Neural cell (in vitro differentiated cells): ENCODE data around the gene DIS3L2. TPM values are rescaled to one million over a fixed set of nuclear protein-coding genes. Genes with fewer than 3 reads are reported as not detected.

Source experiments
- H2AFZ ChIP-seq: fragments of 200-600, 300-800 bp; sonication (generic), shearing (Covaris generic); 2 replicates; pipeline ENCODE4 v1.6.0; 2014; ENCODE audit warnings: low read depth, mild to moderate bottlenecking, antibody characterized with exemption, low read length, moderate library complexity
- H3F3A ChIP-seq: fragments of 200-600 bp; shearing (Covaris generic); 2 replicates; pipeline ENCODE4 v1.6.1; 2016; ENCODE audit warnings: mild to moderate bottlenecking, moderate library complexity, mixed read lengths, antibody characterized with exemption, low read length; ENCODE audit not compliant: insufficient read depth, poor library complexity, severe bottlenecking
- H3K27ac ChIP-seq: fragments of 200-600, 300-800 bp; sonication (generic), shearing (Covaris generic); 2 replicates; pipeline ENCODE4 v1.5.1; 2014; ENCODE audit warnings: mild to moderate bottlenecking, low read length, moderate library complexity
- H3K27me3 ChIP-seq: fragments of 300-800, 200-600 bp; sonication (generic), shearing (Covaris generic); 2 replicates; pipeline ENCODE4 v1.6.0; 2014; ENCODE audit warnings: mild to moderate bottlenecking, low read depth, low read length, moderate library complexity; ENCODE audit not compliant: insufficient read depth
- H3K36me3 ChIP-seq: fragments of 300-800, 200-600 bp; sonication (generic), shearing (Covaris generic); 2 replicates; pipeline ENCODE4 v1.5.1; 2014; ENCODE audit warnings: mild to moderate bottlenecking, antibody characterized with exemption, low read length, moderate library complexity; ENCODE audit not compliant: insufficient read depth
- H3K4me2 ChIP-seq: fragments of 300-800, 200-600 bp; sonication (generic), shearing (Covaris generic); 2 replicates; pipeline ENCODE4 v1.6.0; 2014; ENCODE audit warnings: mild to moderate bottlenecking, low read length
- H3K4me3 ChIP-seq: fragments of 300-800, 200-600 bp; sonication (generic), shearing (Covaris generic); 2 replicates; pipeline ENCODE4 v1.5.1; 2014; ENCODE audit warnings: mild to moderate bottlenecking, low read length, moderate library complexity
- H3K79me2 ChIP-seq: fragments of 200-600 bp; shearing (Covaris generic); replicated peaks from 2 replicates; pipeline ENCODE4 v1.6.0; 2014; ENCODE audit warnings: mild to moderate bottlenecking, low read length, moderate library complexity; ENCODE audit not compliant: insufficient read depth
- H3K9ac ChIP-seq: fragments of 300-800, 200-600 bp; sonication (generic), shearing (Covaris generic); 2 replicates; pipeline ENCODE4 v1.6.1; 2016; ENCODE audit warnings: mild to moderate bottlenecking, low read length, mixed read lengths
- H3K9me2 ChIP-seq: fragments of 200-600 bp; shearing (Covaris generic); 2 replicates; pipeline ENCODE4 v1.6.1; 2016; ENCODE audit warnings: mild to moderate bottlenecking, low read length, mixed read lengths; ENCODE audit not compliant: insufficient read depth
- H3K9me3 ChIP-seq: fragments of 200-600, 300-800 bp; sonication (generic), shearing (Covaris generic); 2 replicates; pipeline ENCODE4 v1.6.1; 2016; ENCODE audit warnings: mild to moderate bottlenecking, mixed run types, low read length, moderate library complexity, mixed read lengths
- H4K20me1 ChIP-seq: fragments of 200-600 bp; shearing (Covaris generic); 2 replicates; pipeline ENCODE4 v1.6.1; 2016; ENCODE audit warnings: mild to moderate bottlenecking, mixed run types; ENCODE audit not compliant: insufficient read depth
- CTCF ChIP-seq: fragments of 450-650 bp; IDR thresholded peaks from 2 replicates; pipeline ENCODE4 v1.5.1; 2014; ENCODE audit warnings: antibody characterized with exemption, mild to moderate bottlenecking, moderate library complexity; ENCODE audit not compliant: poor library complexity, severe bottlenecking
- EP300 ChIP-seq: fragments of 450-650 bp; conservative IDR thresholded peaks from 2 replicates; pipeline ENCODE4 v1.6.1; 2014; ENCODE audit warnings: antibody characterized with exemption, mild to moderate bottlenecking, moderate library complexity; ENCODE audit not compliant: poor library complexity, severe bottlenecking
- EZH2 ChIP-seq: fragments of 200-600, 300-800 bp; shearing (Covaris generic), sonication (generic); IDR thresholded peaks from 2 replicates; pipeline ENCODE4 v1.6.1; 2014; ENCODE audit warnings: antibody characterized with exemption, low read length, borderline replicate concordance, mild to moderate bottlenecking; ENCODE audit not compliant: insufficient read depth, poor library complexity, severe bottlenecking
- MXI1 ChIP-seq: fragments of 450-650 bp; conservative IDR thresholded peaks from 2 replicates; pipeline ENCODE4 v1.6.1; 2014; ENCODE audit warnings: antibody characterized with exemption, mild to moderate bottlenecking; ENCODE audit not compliant: poor library complexity, severe bottlenecking
- POLR2AphosphoS5 ChIP-seq: IDR thresholded peaks from 2 replicates; pipeline ENCODE4 v1.6.1; 2012
- RAD21 ChIP-seq: fragments of 450-650 bp; conservative IDR thresholded peaks from 2 replicates; pipeline ENCODE4 v1.6.1; 2014; ENCODE audit warnings: antibody characterized with exemption, mild to moderate bottlenecking, moderate library complexity
- REST ChIP-seq: IDR thresholded peaks from 2 replicates; pipeline ENCODE4 v1.6.1; 2012; ENCODE audit warnings: borderline replicate concordance
- SMC3 ChIP-seq: fragments of 450-650 bp; conservative IDR thresholded peaks from 2 replicates; pipeline ENCODE4 v1.6.1; 2014; ENCODE audit warnings: antibody characterized with exemption, mild to moderate bottlenecking, moderate library complexity; ENCODE audit not compliant: poor library complexity
- TAF1 ChIP-seq: IDR thresholded peaks from 2 replicates; pipeline ENCODE4 v1.6.1; 2012; ENCODE audit warnings: low read depth
- polyA plus RNA-seq: library from polyadenylated mRNA; depleted of rRNA; stranded (reverse); fragments of >200 nt; gene quantifications from 2 replicates; pipeline ENCODE4 v1.2.3, GENCODE V29; 2014

The DIS3L2 gene
- polyA plus RNA-seq, 1 donor from 2014 or later: 20.0 TPM

- no peaks in the 10 kb centered on the region for H3K9me2 ChIP-seq
- H3K4me3 ChIP-seq: no peak overlapping the region
- H3K9me3 ChIP-seq: no peaks in the 10 kb centered on the region
- no peak overlapping the region for H3K9ac ChIP-seq
- no peak overlapping the region for H2AFZ ChIP-seq
- H3K79me2 ChIP-seq: no peaks in the 10 kb centered on the region
- H3K27me3 ChIP-seq: no peaks in the 10 kb centered on the region
- H3K27ac ChIP-seq: no peak overlapping the region
- no peaks in the 10 kb centered on the region for H3F3A ChIP-seq
- H3K4me2 ChIP-seq: no peak overlapping the region
- no peaks in the 10 kb centered on the region for H4K20me1 ChIP-seq
- H3K36me3 ChIP-seq: no peaks in the 10 kb centered on the region
- TF ChIP-seq EZH2: no peak
- no peak for TF ChIP-seq RAD21
- TF ChIP-seq CTCF: no peak
- no peak for TF ChIP-seq EP300
These were observed 25.7 kb downstream of the DIS3L2 start for GRCh38 chr2:231987124-231987727.

GRCh38 chr2:231988179-231988866 lies 26.8 kb downstream of the DIS3L2 start:
- H3K9me2 ChIP-seq: no peaks in the 10 kb centered on the region
- H3K36me3 ChIP-seq: no peaks in the 10 kb centered on the region
- H3K4me3 ChIP-seq: no peak overlapping the region
- no peak overlapping the region for H3K9ac ChIP-seq
- H3K27me3 ChIP-seq: no peaks in the 10 kb centered on the region
- no peak overlapping the region for H3K4me2 ChIP-seq
- no peak for TF ChIP-seq EZH2
- no peak for TF ChIP-seq REST
- TF ChIP-seq TAF1: no peak
- TF ChIP-seq EP300: no peak
- TF ChIP-seq SMC3: no peak
- TF ChIP-seq RAD21: no peak
- TF ChIP-seq MXI1: no peak
- no peak for TF ChIP-seq POLR2AphosphoS5
- TF ChIP-seq CTCF: no peak
- H3K79me2 ChIP-seq: no peaks in the 10 kb centered on the region
- H4K20me1 ChIP-seq: no peaks in the 10 kb centered on the region
- no peak overlapping the region for H3K27ac ChIP-seq
- no peaks in the 10 kb centered on the region for H3F3A ChIP-seq
- no peaks in the 10 kb centered on the region for H3K9me3 ChIP-seq
- no peak overlapping the region for H2AFZ ChIP-seq
